GM21381 (cell line): ENCODE data around the gene GORAB.
A peak's percentile ranks its signal among the peaks of the same experiment; 100 is the strongest.

Experiments
- ATAC-seq: cut with Tn5 transposase; IDR thresholded peaks from one replicate; pipeline ENCODE4 v1.9.1; 2021; ENCODE audit warnings: mild to moderate bottlenecking, moderate library complexity; ENCODE audit not compliant: unreplicated experiment

Gene GORAB

GRCh38 chr1:170531758-170532657, at the start of gene GORAB:
Gene GORAB (plus strand): TSS chr1:170532166. CDS start chr1:170532224, 58 bp downstream.
- ATAC-seq: peak; percentile 98

- ATAC-seq: no peak
Observed at GRCh38 chr1:170483051-170483450, 48.9 kb upstream of the GORAB start.

- no peak for ATAC-seq
Observed at GRCh38 chr1:170487503-170487902, 44.5 kb upstream of the GORAB start.

GRCh38 chr1:170491291-170491690, 40.7 kb upstream of the GORAB start:
- no peak for ATAC-seq

- ATAC-seq: no peak
Observed at GRCh38 chr1:170494369-170494768, 37.6 kb upstream of the GORAB start.

GRCh38 chr1:170495006-170495405, 37.0 kb upstream of the GORAB start:
- no peak for ATAC-seq

GRCh38 chr1:170498876-170499275, 33.1 kb upstream of the GORAB start:
- ATAC-seq: no peak

DNA sequence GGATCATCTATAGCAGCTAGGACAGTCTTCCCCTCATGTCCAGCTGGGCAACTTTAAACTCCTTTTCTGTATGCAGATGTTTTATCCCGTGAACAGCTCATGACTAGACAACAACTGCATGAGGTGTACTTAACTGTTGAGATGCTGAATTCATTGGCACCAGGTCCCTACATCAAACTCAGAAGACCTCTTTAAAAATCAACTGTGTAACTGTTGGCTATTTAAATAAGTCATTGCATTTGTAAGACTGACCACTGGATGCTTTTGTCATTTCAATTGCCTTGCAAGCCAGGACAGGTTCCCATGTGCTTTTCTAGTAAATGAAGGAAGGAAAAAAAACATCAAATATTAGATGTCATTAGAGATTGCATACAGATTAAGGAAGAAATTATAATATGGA, 28.3 kb upstream of the GORAB start:
- ATAC-seq: no peak

GRCh38 chr1:170510163-170510562, 21.8 kb upstream of the GORAB start:
- ATAC-seq: no peak

DNA sequence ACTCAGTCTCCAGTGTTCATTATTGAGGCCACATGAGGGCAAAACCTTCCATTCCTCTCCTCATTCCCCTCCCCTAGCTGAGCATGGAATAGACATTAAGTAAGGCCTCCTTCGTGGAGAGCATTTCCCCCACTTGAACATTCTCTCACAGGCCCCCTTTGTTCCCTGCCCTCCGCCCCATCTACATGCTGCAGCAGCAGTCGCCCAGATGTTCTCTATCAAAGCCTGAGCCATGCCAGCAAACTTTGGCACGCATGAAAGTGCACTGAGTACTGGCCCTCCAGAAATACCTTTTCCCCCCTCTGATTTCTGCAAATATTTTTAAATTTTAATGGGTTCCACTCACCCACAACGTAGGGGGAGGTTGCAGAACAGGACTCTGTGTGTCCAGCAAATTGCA, 20.9 kb upstream of the GORAB start:
- ATAC-seq: no peak

- no peak for ATAC-seq
Observed at GRCh38 chr1:170513138-170513537, 18.8 kb upstream of the GORAB start.

DNA sequence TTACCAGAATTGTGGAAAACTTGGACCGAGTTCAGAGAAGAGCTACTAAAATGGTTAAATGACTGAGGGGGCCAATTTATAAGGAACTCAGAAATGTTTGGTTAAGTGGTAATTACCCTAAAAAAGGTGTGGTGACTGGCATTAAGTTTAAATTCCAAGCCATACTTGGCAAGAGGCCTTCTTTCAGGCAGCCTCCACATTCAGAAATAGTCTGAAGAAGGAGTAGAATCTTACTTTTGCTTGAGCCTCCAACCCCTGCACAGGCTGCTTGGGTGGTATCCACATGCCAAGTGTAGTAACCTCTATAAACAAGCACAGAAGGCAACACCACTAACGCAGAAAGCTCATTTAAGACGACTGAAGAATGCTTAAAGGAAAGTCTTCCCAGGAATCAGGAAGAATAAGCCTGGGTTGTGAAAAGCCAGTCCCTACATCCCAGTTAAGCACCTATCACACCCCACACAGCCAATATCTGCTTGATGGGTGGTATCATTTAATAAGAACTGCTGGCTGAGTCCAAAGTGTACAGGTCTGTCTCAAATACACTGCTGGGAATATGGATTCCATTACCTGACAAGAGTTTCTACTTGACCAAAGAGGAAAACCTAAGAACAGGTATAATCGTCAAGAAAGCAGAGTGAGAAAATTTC, 13.7 kb upstream of the GORAB start:
- no peak for ATAC-seq

DNA sequence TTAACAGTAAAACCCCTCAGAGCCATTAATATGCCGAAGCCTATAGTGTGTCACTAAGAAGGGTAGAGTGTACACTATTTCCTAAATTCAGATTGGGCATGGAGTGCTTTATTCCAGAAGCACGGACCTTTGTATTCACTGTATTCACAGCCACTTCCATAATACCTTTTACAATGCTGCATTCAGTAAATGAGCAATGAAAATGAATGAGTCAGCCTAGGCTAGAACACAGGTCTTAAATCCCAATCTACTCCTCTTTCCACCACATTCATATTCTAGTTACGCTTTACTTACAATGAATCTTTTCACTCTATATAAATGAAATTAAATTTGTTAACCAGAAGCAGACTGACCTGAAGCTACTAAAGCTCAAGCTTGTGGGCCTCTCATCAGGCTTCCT, 13.0 kb upstream of the GORAB start:
- ATAC-seq: no peak

DNA sequence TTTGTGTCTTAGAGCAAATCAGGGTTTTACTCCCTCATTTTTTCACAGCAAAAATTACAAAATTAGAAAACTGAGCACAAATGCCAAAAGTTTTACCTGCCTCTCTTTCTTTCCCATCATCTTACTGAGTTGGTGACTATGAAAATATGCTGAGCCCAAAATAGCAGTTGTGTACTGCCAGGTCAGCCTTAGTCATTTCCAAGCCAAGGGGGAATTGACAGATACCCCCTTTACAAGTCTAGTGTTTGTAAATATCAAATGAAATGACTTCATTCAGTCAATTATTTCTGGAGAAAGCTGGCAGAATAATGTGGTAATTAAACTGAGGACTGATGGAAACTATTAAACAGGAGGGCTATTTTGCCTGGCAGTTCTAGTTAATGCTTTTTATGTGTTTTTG, 11.4 kb upstream of the GORAB start:
- ATAC-seq: no peak

GRCh38 chr1:170521818-170522217, 10.1 kb upstream of the GORAB start:
- ATAC-seq: no peak

DNA sequence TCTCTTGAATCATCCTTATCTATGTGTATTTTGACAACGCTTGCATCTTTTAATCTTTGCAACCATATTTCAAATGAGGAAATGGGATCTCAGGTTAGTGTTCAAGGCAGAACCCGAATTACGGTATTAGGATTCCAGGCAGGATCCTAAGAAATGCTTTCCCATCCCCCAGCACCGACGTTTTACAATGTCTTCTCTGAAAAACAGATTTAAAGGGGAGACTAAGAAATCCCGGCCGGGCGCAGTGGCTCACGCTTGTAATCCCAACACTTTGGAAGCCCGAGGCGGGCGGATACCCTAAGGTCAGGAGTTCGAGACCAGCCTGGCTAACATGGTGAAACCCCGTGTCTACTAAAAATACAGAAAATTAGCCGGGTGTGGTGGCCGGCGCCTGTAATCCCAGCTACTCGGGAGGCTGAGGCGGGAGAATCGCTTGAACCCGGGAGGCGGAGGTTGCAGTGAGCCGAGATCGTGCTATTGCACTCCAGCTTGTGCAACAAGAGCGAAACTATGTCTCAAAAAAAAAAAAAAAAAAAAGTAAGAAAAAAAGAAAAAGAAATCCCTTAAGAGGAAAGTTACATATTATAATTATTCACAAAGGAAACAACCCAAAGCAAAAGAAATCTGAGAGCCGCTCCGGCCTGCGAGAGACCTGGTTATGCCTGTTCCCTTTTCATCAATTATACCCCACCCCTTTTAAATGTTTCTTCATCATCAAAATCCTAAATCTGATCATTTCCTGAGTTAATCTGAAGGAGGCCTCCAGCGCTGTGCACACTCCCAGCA, 801 bp upstream of the GORAB start:
- no peak for ATAC-seq

DNA sequence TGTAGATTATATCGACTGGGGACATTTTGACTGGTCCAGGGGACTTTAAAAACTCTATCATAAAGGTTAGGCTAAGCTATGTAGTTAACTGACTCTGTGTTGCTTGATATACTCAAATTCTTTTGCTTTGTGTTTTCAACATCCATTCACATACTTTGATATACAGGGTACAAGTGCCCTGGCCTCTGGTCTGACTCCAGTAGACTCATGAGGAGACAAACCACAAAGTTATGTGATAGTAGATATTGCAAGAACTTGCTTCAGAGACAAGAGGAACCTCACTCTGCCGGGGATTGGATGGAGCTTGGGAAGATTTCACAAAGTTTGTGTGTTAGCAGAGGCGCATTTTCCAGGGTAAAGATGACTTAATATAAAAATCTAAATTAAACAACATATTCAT, 1.3 kb downstream of the GORAB start:
- ATAC-seq: no peak

GRCh38 chr1:170534626-170535147, 2.7 kb downstream of the GORAB start:
- ATAC-seq: no peak

- ATAC-seq: no peak
Observed at GRCh38 chr1:170535418-170535817, 3.5 kb downstream of the GORAB start.

DNA sequence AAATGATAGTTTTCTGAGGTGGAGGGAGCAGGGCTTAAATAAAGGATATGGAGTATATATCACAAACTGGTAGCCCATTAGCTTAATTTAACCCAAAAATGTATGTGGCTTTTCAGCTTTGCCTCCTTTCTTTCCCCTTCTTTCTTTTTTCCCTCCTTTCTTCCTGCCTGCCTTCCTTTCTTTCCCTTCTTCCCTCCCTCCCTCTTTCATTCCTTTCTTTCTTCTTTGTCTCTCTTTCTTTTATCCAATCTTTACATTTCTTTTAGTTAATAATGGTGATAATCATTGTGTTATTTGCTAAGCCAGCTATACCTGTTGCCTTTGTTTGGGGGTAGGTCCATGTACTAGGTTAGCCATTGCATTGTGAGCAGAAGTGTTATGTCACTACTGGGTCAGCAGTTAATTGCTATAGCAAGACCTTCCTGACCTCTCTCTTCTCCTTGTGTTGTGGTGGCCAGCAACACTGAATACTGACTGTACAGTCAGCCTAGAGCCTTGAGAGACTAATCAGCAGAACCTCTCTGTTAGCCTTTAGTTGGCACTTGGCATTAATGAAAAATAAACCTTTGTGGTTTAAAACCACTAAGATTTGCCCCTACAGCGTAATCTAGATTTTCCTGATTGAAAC, 5.1 kb downstream of the GORAB start:
- ATAC-seq: no peak
